IMR-90 (cell line): ENCODE results near the gene SIAH3. TPM values are rescaled to one million over a fixed set of nuclear protein-coding genes. Genes with fewer than 3 reads are reported as not detected.

Experiments
- ATAC-seq: fragments of 200-7000 bp; cut with Tn5 transposase; 2 replicates; pipeline ENCODE4 v1.9.1; 2020; ENCODE audit warnings: low read depth, mild to moderate bottlenecking, moderate library complexity
- BruUV-seq: library from RNA; stranded (reverse); fragments of 400-500 nt; replicated peaks from 2 replicates; lab custom pipeline; 2021; lab: Mats Ljungman, UMichigan
- CTCF ChIA-PET: fragments of 300-600 bp; formaldehyde crosslinking; extraction: SDS; loops from one replicate; lab custom pipeline; 2021; ENCODE audit warnings: antibody characterized with exemption; lab: Yijun Ruan, JAX
- POLR2A ChIA-PET: fragments of 300-600 bp; sonication (Branson Sonifier 250); formaldehyde crosslinking; loops from one replicate; lab custom pipeline; 2022; ENCODE audit warnings: antibody characterized with exemption; ENCODE audit not compliant: unreplicated experiment; lab: Charles Lee
- DNase-seq: peaks from one replicate; pipeline ENCODE4 v3.0.0; 2013
- H2AFZ ChIP-seq: replicated peaks from 2 replicates; pipeline ENCODE3; 2013; ENCODE audit warnings: low read length, mild to moderate bottlenecking; ENCODE audit not compliant: poor library complexity
- H2AK5ac ChIP-seq: 2 replicates; pipeline ENCODE4 v1.6.1; 2013; ENCODE audit warnings: low read depth, low read length, inconsistent platforms
- H2AK9ac ChIP-seq: replicated peaks from 2 replicates; pipeline ENCODE3; 2013; ENCODE audit warnings: mild to moderate bottlenecking, low read depth, low read length, moderate library complexity; ENCODE audit not compliant: poor library complexity
- H2BK120ac ChIP-seq: 2 replicates; pipeline ENCODE4 v1.6.1; 2013; ENCODE audit warnings: low read depth, low read length, inconsistent platforms
- H2BK15ac ChIP-seq: 3 replicates; pipeline ENCODE4 v1.6.1; 2013; ENCODE audit warnings: low read depth, low read length, inconsistent platforms
- H2BK20ac ChIP-seq: 2 replicates; pipeline ENCODE4 v1.6.1; 2013; ENCODE audit warnings: low read depth, mild to moderate bottlenecking, inconsistent platforms, low read length, moderate library complexity
- H2BK5ac ChIP-seq: 2 replicates; pipeline ENCODE4 v1.6.1; 2013; ENCODE audit warnings: mild to moderate bottlenecking, low read depth, low read length, inconsistent platforms; ENCODE audit not compliant: poor library complexity, severe bottlenecking
- H3K14ac ChIP-seq: replicated peaks from 2 replicates; pipeline ENCODE4 v1.6.1; 2013; ENCODE audit warnings: low read depth, low read length, inconsistent platforms
- H3K18ac ChIP-seq: 2 replicates; pipeline ENCODE4 v1.6.1; 2013; ENCODE audit warnings: low read depth, low read length, control low read depth
- H3K23ac ChIP-seq: 2 replicates; pipeline ENCODE4 v1.6.1; 2013; ENCODE audit warnings: low read depth, low read length, inconsistent platforms
- H3K27ac ChIP-seq: 2 replicates; pipeline ENCODE4 v1.5.1; 2013; ENCODE audit warnings: mild to moderate bottlenecking, control low read depth, low read length; ENCODE audit not compliant: insufficient read depth
- H3K27me3 ChIP-seq: 2 replicates; pipeline ENCODE4 v1.6.1; 2013; ENCODE audit warnings: low read length; ENCODE audit not compliant: control insufficient read depth, insufficient read depth
- H3K36me3 ChIP-seq: 2 replicates; pipeline ENCODE4 v1.6.1; 2013; ENCODE audit warnings: low read length, mixed read lengths; ENCODE audit not compliant: control insufficient read depth, insufficient read depth
- H3K4ac ChIP-seq: 2 replicates; pipeline ENCODE4 v1.6.1; 2013; ENCODE audit warnings: low read depth, low read length, inconsistent platforms
- H3K4me1 ChIP-seq: 2 replicates; pipeline ENCODE4 v1.6.1; 2013; ENCODE audit warnings: low read length, mixed read lengths; ENCODE audit not compliant: control insufficient read depth, insufficient read depth
- H3K4me2 ChIP-seq: 2 replicates; pipeline ENCODE4 v1.6.1; 2013; ENCODE audit warnings: low read depth, mild to moderate bottlenecking, control low read depth, low read length, moderate library complexity
- H3K4me3 ChIP-seq: 2 replicates; pipeline ENCODE4 v1.5.1; 2013; ENCODE audit warnings: low read depth, mild to moderate bottlenecking, control low read depth, low read length, moderate library complexity; ENCODE audit not compliant: insufficient read depth
- H3K56ac ChIP-seq: 2 replicates; pipeline ENCODE4 v1.6.1; 2013; ENCODE audit warnings: low read length, inconsistent platforms; ENCODE audit not compliant: insufficient read depth; ENCODE audit errors: extremely low read depth
- H3K79me1 ChIP-seq, 2 experiments: 2 replicates each; pipeline ENCODE4 v1.6.1; 2013; ENCODE audit warnings: low read length in 2 of 2, inconsistent platforms in 1 of 2, low read depth in 1 of 2
- H3K9ac ChIP-seq: 2 replicates; pipeline ENCODE4 v1.6.1; 2013; ENCODE audit warnings: low read depth, low read length, control low read depth
- H3K9me1 ChIP-seq: 2 replicates; pipeline ENCODE4 v1.6.1; 2013; ENCODE audit warnings: low read length, inconsistent platforms; ENCODE audit not compliant: insufficient read depth
- H3K9me3 ChIP-seq: 2 replicates; pipeline ENCODE4 v1.6.1; 2013; ENCODE audit warnings: low read length; ENCODE audit not compliant: control insufficient read depth, insufficient read depth
- H4K20me1 ChIP-seq: 2 replicates; pipeline ENCODE4 v1.6.1; 2013; ENCODE audit warnings: low read length, inconsistent platforms; ENCODE audit not compliant: insufficient read depth
- H4K5ac ChIP-seq: 2 replicates; pipeline ENCODE4 v1.6.1; 2013; ENCODE audit warnings: mild to moderate bottlenecking, low read depth, low read length, control low read depth
- H4K8ac ChIP-seq, 2 experiments: 2 replicates each; pipeline ENCODE4 v1.6.1; 2013; ENCODE audit warnings: low read depth in 2 of 2, low read length in 2 of 2, control low read depth in 1 of 2, inconsistent platforms in 1 of 2
- H4K91ac ChIP-seq: 2 replicates; pipeline ENCODE4 v1.6.1; 2013; ENCODE audit warnings: low read depth, low read length, inconsistent platforms; ENCODE audit not compliant: insufficient read depth
- BHLHE40 ChIP-seq: fragments of 150-350 bp; IDR thresholded peaks from 2 replicates; pipeline ENCODE4 v1.6.1; 2016; ENCODE audit warnings: mild to moderate bottlenecking, low read depth, low read length
- CEBPB ChIP-seq: IDR thresholded peaks from 2 replicates; pipeline ENCODE4 v1.6.1; 2012; ENCODE audit warnings: low read depth, low read length, improper control_type of control experiment
- FOS ChIP-seq: fragments of 150-350 bp; IDR thresholded peaks from 2 replicates; pipeline ENCODE4 v1.6.1; 2016; ENCODE audit warnings: low read depth, low read length
- MAFK ChIP-seq: IDR thresholded peaks from 2 replicates; pipeline ENCODE4 v1.6.1; 2012; ENCODE audit warnings: low read depth, low read length, improper control_type of control experiment
- WGBS, 2 experiments: methylation state at CpG; one replicate each; pipeline versions ENCODE4 v1.1.5 to v1.1.7; 2013; ENCODE audit warnings: missing lambda C conversion rate in 2 of 2; ENCODE audit not compliant: insufficient read length in 1 of 2; ENCODE audit errors: extremely low coverage in 2 of 2; 5-methylcytosine and 5-hydroxymethylcytosine counted together
- dilution Hi-C: fragments of 300-500 bp; cut with HindIII; formaldehyde crosslinking; loops from one replicate; pipeline ENCODE4 v1.14.3; 2018; ENCODE audit warnings: low sequenced_read_pairs; ENCODE audit not compliant: unreplicated experiment
- in situ Hi-C: fragments of 300-500 bp; cut with MboI; formaldehyde crosslinking; loops from 3 replicates; pipeline ENCODE4 v1.14.3; 2019; ENCODE audit warnings: low sequenced_read_pairs, inconsistent platforms, mixed read lengths
- intact Hi-C: fragments of 100-400 bp; cut with micrococcal nuclease; formaldehyde crosslinking; loops from 2 replicates; pipeline ENCODE4 v1.10.0; 2022
- polyA plus RNA-seq, 3 experiments: library from polyadenylated mRNA; depleted of rRNA; stranded (reverse); fragments of >200 nt; gene quantifications; 2 replicates each; pipeline ENCODE4 v1.2.3, GENCODE V29; 2012; ENCODE audit warnings: low replicate concordance in 1 of 3
- total RNA-seq: library from RNA; depleted of rRNA; stranded (reverse); fragments of >200 nt; gene quantifications from 2 replicates; pipeline ENCODE4 v1.2.3, GENCODE V29; 2012

The SIAH3 gene
- total and polyA plus RNA-seq, 2 of the 4 experiments (the other 2 are of a cell fraction), result under 0.01 TPM; not detected in 1

- no peak for TF ChIP-seq CEBPB
Observed at GRCh38 chr13:45784755-45785675, 66.5 kb downstream of the SIAH3 start (continued).

GRCh38 chr13:45783346-45784043, 68.1 kb downstream of the SIAH3 start:
- TF ChIP-seq CEBPB, result no peak
- no peak for TF ChIP-seq BHLHE40
- TF ChIP-seq FOS, result no peak
- TF ChIP-seq MAFK, result no peak
- Histone ChIP-seq H2BK15ac (no peak overlapping the region), H4K5ac (no peak overlapping the region), H3K4ac (no peak overlapping the region), H3K36me3 (no peaks in the 10 kb centered on the region), H3K9me3 (no peaks in the 10 kb centered on the region), H3K23ac (no peak overlapping the region), H3K27ac (no peak overlapping the region), H3K14ac (no peak overlapping the region), H2AK5ac (no peak overlapping the region), H3K9me1 (no peaks in the 10 kb centered on the region; the same call in 1 of the 2 replicates), H2AK9ac (no peak overlapping the region), H3K56ac (no peak overlapping the region), H2AFZ (no peak overlapping the region), H2BK20ac (no peak overlapping the region), H4K8ac (no peak overlapping the region), H3K9ac (no peak overlapping the region), H3K4me2 (no peak overlapping the region), H3K27me3 (peaks cover 23% of the 10 kb centered on the region), H2BK5ac (no peak overlapping the region), H4K91ac (no peak overlapping the region), H3K79me1 (no peaks in the 10 kb centered on the region), H4K20me1 (no peaks in the 10 kb centered on the region), H3K18ac (no peak overlapping the region), H2BK120ac (no peak overlapping the region), H3K4me3 (no peak overlapping the region), H3K4me1 (no peaks in the 10 kb centered on the region)
- CTCF ChIA-PET, result interaction anchor here (0.6 kb wide), 1 partner anchor 14 kb away, joined by 3 read pairs; no protein-coding TSS in a partner anchor
- intact Hi-C loops, result no loop called here
- no TSS peak for BruUV-seq
- in situ Hi-C loops, result no loop called here
- WGBS, 2 experiments, result 91% methylated on average over 11 of the region's 35 CpGs; no CpG with 5 or more reads in 1 of the 2 experiments
- dilution Hi-C loops, result no loop called here
- no peak for ATAC-seq
- DNase-seq, result no peak
- POLR2A ChIA-PET, result no interaction called here
